ENCODE results near the gene DMXL2. TPM values are rescaled to one million over a fixed set of nuclear protein-coding genes. Genes with fewer than 3 reads are reported as not detected.

The DMXL2 gene
- total and polyA plus RNA-seq, 9 of the 15 experiments (the other 6 are each of a cell fraction or from before 2014, with no cell fraction given): 9.3 to 57.7 (median 30.7) TPM

GRCh38 chr15:51622604-51623370 is at the start of gene DMXL2 (continued):
- TF ChIP-seq ZNF224 (CRISPR knock-in tag; IDR thresholded peaks at IDR 0.05) (peak; percentile 66; the same call in 1 of the 2 replicates), ARID3B (CRISPR knock-in tag; IDR thresholded peaks at IDR 0.05; ENCODE audit: borderline replicate concordance) (no peak), THRB (CRISPR knock-in tag; conservative IDR thresholded peaks at IDR 0.05) (no peak), HIVEP1 (CRISPR knock-in tag; IDR thresholded peaks at IDR 0.05) (no peak), E2F8 (IDR thresholded peaks at IDR 0.05; ENCODE audit: low read depth, partially characterized antibody) (peak; percentile 67), CHD4 (IDR thresholded peaks at IDR 0.05; ENCODE audit: insufficient read depth, insufficient replicate concordance, low read depth, low read length, poor library complexity, severe bottlenecking) (no peak), NONO (IDR thresholded peaks at IDR 0.05; ENCODE audit: low read depth in 2 of 2, low read length in 1 of 2) (peak in 1 of 2 experiments; percentile 3; a peak in 1 of 4 replicates), FOXP1 (CRISPR knock-in tag; IDR thresholded peaks at IDR 0.05) (0 out of 2 replicates have a peak, but pooled peaks have one; percentile 12), CCNT2 (IDR thresholded peaks at IDR 0.05; ENCODE audit: borderline replicate concordance, extremely low read depth, insufficient read length, low read depth, low read length) (peak; percentile 44), ZFP36 (IDR thresholded peaks at IDR 0.05; ENCODE audit: low read depth, low read length, partially characterized antibody) (peak; percentile 3), XRCC4 (IDR thresholded peaks at IDR 0.05; ENCODE audit: extremely low read depth, insufficient read depth, insufficient read length) (no peak), GATAD2A (IDR thresholded peaks at IDR 0.05) (0 out of 2 replicates have a peak, but pooled peaks have one; percentile 34), FIP1L1 (IDR thresholded peaks at IDR 0.05; ENCODE audit: low read depth, low read length, poor library complexity, severe bottlenecking) (peak; percentile 28), ELK3 (CRISPR knock-in tag; IDR thresholded peaks at IDR 0.05) (no peak), ETS1 (conservative IDR thresholded peaks at IDR 0.05; ENCODE audit: control insufficient read depth, low read depth, low read length) (0 out of 2 replicates have a peak, but pooled peaks have one; percentile 42), RB1 (IDR thresholded peaks at IDR 0.05; ENCODE audit: low read depth) (0 out of 2 replicates have a peak, but pooled peaks have one; percentile 43), ZNF165 (CRISPR knock-in tag; IDR thresholded peaks at IDR 0.05; ENCODE audit: borderline replicate concordance) (no peak)
